ENCODE data around the gene ABCA3. TPM values are rescaled to one million over a fixed set of nuclear protein-coding genes. Genes with fewer than 3 reads are reported as not detected.

Gene ABCA3
- total and polyA plus RNA-seq, 2 of the 8 experiments (the other 6 are each of a cell fraction or from before 2014, with no cell fraction given), result 5.7 to 7.9 TPM

- Histone ChIP-seq H3K36me3 (ENCODE audit: control insufficient read depth in 2 of 4, insufficient read depth in 4 of 4, low read length in 3 of 4) (no peaks in the 10 kb centered on the region), H3K56ac (replicated peaks; ENCODE audit: insufficient read length, low read depth, low read length) (no peak overlapping the region), H2AFZ (ENCODE audit: low read length) (no peak overlapping the region), H3K4me3 (ENCODE audit: extremely low read depth in 1 of 4, insufficient read depth in 2 of 4, low read depth in 3 of 4, low read length in 4 of 4) (no peak overlapping the region), H3K27me3 (replicated peaks in 1 of 4; ENCODE audit: control insufficient read depth in 3 of 4, extremely low read depth in 1 of 4, insufficient read depth in 3 of 4, low read length in 3 of 4) (peaks cover 1 to 11% (median 10%) of the 10 kb centered on the region in 4 experiments), H3K14ac (ENCODE audit: insufficient read length) (no peak overlapping the region), H2BK12ac (ENCODE audit: low read depth, low read length) (no peak overlapping the region), H2BK15ac (ENCODE audit: low read length) (no peak overlapping the region), H3K4me2 (ENCODE audit: insufficient read depth in 1 of 2, low read depth in 2 of 2, low read length in 2 of 2) (no peak overlapping the region), H3K18ac (ENCODE audit: extremely low read depth, low read length) (no peak overlapping the region), H2BK120ac (replicated peaks; ENCODE audit: low read depth, low read length) (no peak overlapping the region), H3K4ac (replicated peaks; ENCODE audit: insufficient read length, low read depth, low read length) (no peak overlapping the region), H4K8ac (ENCODE audit: extremely low read depth, insufficient read depth, low read length) (no peak overlapping the region; the same call in 1 of the 2 replicates), H4K20me1 (replicated peaks in 1 of 2; ENCODE audit: control insufficient read depth in 1 of 2, insufficient read depth in 2 of 2, low read length in 2 of 2) (peaks cover 0 to 2% of the 10 kb centered on the region in 2 experiments), H3K9ac (replicated peaks in 1 of 4; ENCODE audit: extremely low read depth in 1 of 4, low read depth in 3 of 4, low read length in 3 of 4) (no peak overlapping the region), H3K27ac (ENCODE audit: low read depth, low read length) (no peak overlapping the region), H4K91ac (replicated peaks; ENCODE audit: insufficient read length, low read length) (no peak overlapping the region), H3K4me1 (replicated peaks in 1 of 4; ENCODE audit: control insufficient read depth in 3 of 4, insufficient read depth in 4 of 4, low read length in 3 of 4) (no peaks in the 10 kb centered on the region), H3K79me2 (ENCODE audit: control insufficient read depth in 1 of 2, insufficient read depth in 2 of 2, low read length in 2 of 2) (no peaks in the 10 kb centered on the region), H3K79me1 (ENCODE audit: low read depth, low read length) (no peaks in the 10 kb centered on the region), H3K9me3 (ENCODE audit: insufficient read depth in 2 of 2, low read depth in 1 of 2, low read length in 1 of 2) (no peaks in the 10 kb centered on the region), H2AK5ac (ENCODE audit: low read depth, low read length) (no peak overlapping the region), H3K23me2 (ENCODE audit: low read depth, low read length) (no peaks in the 10 kb centered on the region; the same call in 1 of the 2 replicates), H3K23ac (ENCODE audit: insufficient read length) (no peak overlapping the region), H2BK20ac (ENCODE audit: low read length) (no peak overlapping the region), H4K5ac (ENCODE audit: insufficient read length, low read depth, low read length) (no peak overlapping the region), H2BK5ac (ENCODE audit: low read depth, low read length) (no peak overlapping the region)
- FAIRE-seq (no peak), DNase-seq (ENCODE audit: low read depth in 1 of 2, low spot score in 2 of 2) (no peak)
- TF ChIP-seq SP1 (IDR thresholded peaks at IDR 0.05; ENCODE audit: low read depth, low read length) (no peak), NRF1 (IDR thresholded peaks at IDR 0.05; ENCODE audit: low read depth, low read length) (no peak), RAD21 (IDR thresholded peaks at IDR 0.05 in 1 of 2, conservative IDR thresholded peaks at IDR 0.05 in 1 of 2; ENCODE audit: low read depth in 2 of 2, low read length in 2 of 2) (no peak), POLR2AphosphoS5 (IDR thresholded peaks at IDR 0.05; ENCODE audit: low read depth, low read length) (no peak)
- TF ChIP-seq, protein P1, sequence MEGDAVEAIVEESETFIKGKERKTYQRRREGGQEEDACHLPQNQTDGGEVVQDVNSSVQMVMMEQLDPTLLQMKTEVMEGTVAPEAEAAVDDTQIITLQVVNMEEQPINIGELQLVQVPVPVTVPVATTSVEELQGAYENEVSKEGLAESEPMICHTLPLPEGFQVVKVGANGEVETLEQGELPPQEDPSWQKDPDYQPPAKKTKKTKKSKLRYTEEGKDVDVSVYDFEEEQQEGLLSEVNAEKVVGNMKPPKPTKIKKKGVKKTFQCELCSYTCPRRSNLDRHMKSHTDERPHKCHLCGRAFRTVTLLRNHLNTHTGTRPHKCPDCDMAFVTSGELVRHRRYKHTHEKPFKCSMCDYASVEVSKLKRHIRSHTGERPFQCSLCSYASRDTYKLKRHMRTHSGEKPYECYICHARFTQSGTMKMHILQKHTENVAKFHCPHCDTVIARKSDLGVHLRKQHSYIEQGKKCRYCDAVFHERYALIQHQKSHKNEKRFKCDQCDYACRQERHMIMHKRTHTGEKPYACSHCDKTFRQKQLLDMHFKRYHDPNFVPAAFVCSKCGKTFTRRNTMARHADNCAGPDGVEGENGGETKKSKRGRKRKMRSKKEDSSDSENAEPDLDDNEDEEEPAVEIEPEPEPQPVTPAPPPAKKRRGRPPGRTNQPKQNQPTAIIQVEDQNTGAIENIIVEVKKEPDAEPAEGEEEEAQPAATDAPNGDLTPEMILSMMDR (IDR thresholded peaks at IDR 0.05; ENCODE audit: control extremely low read depth in 1 of 3, insufficient read depth in 1 of 3, low read depth in 1 of 3, low read length in 3 of 3), result no peak
- WGBS, 2 experiments (ENCODE audit: extremely low coverage in 1 of 2, insufficient coverage in 1 of 2, insufficient read length in 1 of 2, insufficient replicate concordance in 2 of 2, low coverage in 1 of 2, low lambda C conversion rate in 2 of 2, missing lambda C conversion rate in 1 of 2), result 87% methylated on average over 17 of the region's 17 CpGs; no CpG with 5 or more reads in 1 of the 2 experiments
- ChIA-PET CTCF (ENCODE audit: partially characterized antibody) (no interaction called here), POLR2A (ENCODE audit: partially characterized antibody) (no interaction called here)
Observed at GRCh38 chr16:2333772-2334379, 6.7 kb downstream of the ABCA3 start.

Measured in H1 (cell line).